CD1c-positive myeloid dendritic cell (primary cell): ENCODE results near the gene MORN2.
A peak's percentile ranks its signal among the peaks of the same experiment; 100 is the strongest.

Experiments used
- DNase-seq: peaks from one replicate; pipeline ENCODE4 v3.0.0-alpha.2; 2016; ENCODE audit errors: extremely low spot score

MORN2 gene

GRCh38 chr2:38875576-38876367, at the start of gene MORN2, which contains the start of gene DHX57:
Gene MORN2, plus strand, starts transcription at chr2:38875976.
Gene DHX57, minus strand, starts transcription at chr2:38875934. Its CDS starts 7,529 bp downstream, at chr2:38868405.
- DNase-seq, result peak; percentile 80

GRCh38 chr2:38827539-38828145, 48.1 kb upstream of the MORN2 start:
- peak; percentile 43 for DNase-seq

GRCh38 chr2:38828460-38828859, 47.3 kb upstream of the MORN2 start:
- no peak for DNase-seq

GRCh38 chr2:38829971-38830370, 45.8 kb upstream of the MORN2 start:
- peak; percentile 46 for DNase-seq

- DNase-seq, result peak; percentile 53
Measured at GRCh38 chr2:38830526-38831159, 45.1 kb upstream of the MORN2 start.

- peak; percentile 51 for DNase-seq
Measured at GRCh38 chr2:38835015-38835601, 40.7 kb upstream of the MORN2 start.

- DNase-seq, result peak; percentile 89
Measured at GRCh38 chr2:38835990-38836389, 39.8 kb upstream of the MORN2 start.

- peak; percentile 66 for DNase-seq
Measured at GRCh38 chr2:38836791-38837190, 39.0 kb upstream of the MORN2 start.

GRCh38 chr2:38850045-38850444, 25.7 kb upstream of the MORN2 start:
- DNase-seq, result no peak

- DNase-seq, result no peak
Measured at GRCh38 chr2:38856165-38856564, 19.6 kb upstream of the MORN2 start.

- no peak for DNase-seq
Measured at GRCh38 chr2:38862476-38862875, 13.3 kb upstream of the MORN2 start.

- no peak for DNase-seq
Measured at GRCh38 chr2:38863061-38863695, 12.6 kb upstream of the MORN2 start.

GRCh38 chr2:38866773-38867443, 8.9 kb upstream of the MORN2 start:
- no peak for DNase-seq

- no peak for DNase-seq
Measured at GRCh38 chr2:38871432-38871831, 4.3 kb upstream of the MORN2 start.

GRCh38 chr2:38873763-38874162, 2.0 kb upstream of the MORN2 start:
- no peak for DNase-seq

GRCh38 chr2:38875227-38875575, 575 bp upstream of the MORN2 start:
- DNase-seq, result no peak

GRCh38 chr2:38876407-38876806, 631 bp downstream of the MORN2 start:
- no peak for DNase-seq

- DNase-seq, result no peak
Measured at GRCh38 chr2:38886063-38886462, 10.3 kb downstream of the MORN2 start.

GRCh38 chr2:38887347-38887746, 11.6 kb downstream of the MORN2 start:
- DNase-seq, result no peak

GRCh38 chr2:38887902-38888554, 12.3 kb downstream of the MORN2 start:
- no peak for DNase-seq

GRCh38 chr2:38889045-38889444, 13.3 kb downstream of the MORN2 start:
- DNase-seq, result no peak
